ENCODE data around the gene HOPX. TPM values are rescaled to one million over a fixed set of nuclear protein-coding genes. Genes with fewer than 3 reads are reported as not detected.

HOPX gene
- total and polyA plus RNA-seq, 2 experiments from 2014 or later, result not detected

DNA sequence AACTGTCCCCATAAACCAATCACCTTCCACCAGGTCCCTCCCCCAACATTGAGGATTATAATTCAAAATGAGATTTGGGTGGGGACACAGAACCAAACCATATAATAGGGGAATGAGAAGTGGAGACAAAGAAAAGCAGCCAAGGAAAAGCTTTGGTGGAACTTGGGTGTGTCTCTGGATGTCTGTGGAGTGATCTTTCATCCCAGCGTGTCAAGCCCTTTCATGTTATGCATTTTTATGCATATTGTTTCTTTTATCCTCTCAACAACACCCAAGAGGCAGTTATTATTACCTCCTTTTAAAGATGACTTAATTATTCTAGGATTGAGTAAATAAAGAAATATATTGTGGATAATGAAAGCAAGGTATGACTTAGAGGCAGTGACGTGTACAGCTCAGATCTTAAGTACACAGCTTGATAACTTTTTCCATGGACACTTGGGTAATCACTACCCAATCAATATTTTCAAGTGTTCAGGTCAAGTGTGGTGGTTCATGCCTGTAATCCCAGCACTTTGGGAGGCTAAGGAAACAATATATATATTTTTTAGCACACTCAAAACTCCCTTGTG, 42.6 kb upstream of the HOPX start:
- Histone ChIP-seq H3K27me3 (ENCODE audit: insufficient read depth) (no peaks in the 10 kb centered on the region), H3K4me2 (no peak overlapping the region), H3K36me3 (ENCODE audit: insufficient read depth) (no peaks in the 10 kb centered on the region), H3K79me2 (replicated peaks; ENCODE audit: insufficient read depth) (no peaks in the 10 kb centered on the region), H3F3A (replicated peaks; ENCODE audit: low read depth) (no peaks in the 10 kb centered on the region), H3K4me3 (no peak overlapping the region), H3K4me1 (ENCODE audit: insufficient read depth) (no peaks in the 10 kb centered on the region), H3K9me2 (ENCODE audit: insufficient read depth) (no peaks in the 10 kb centered on the region), H4K20me1 (replicated peaks; ENCODE audit: insufficient read depth) (no peaks in the 10 kb centered on the region), H2AFZ (no peak overlapping the region; the same call in 1 of the 2 replicates), H3K27ac (ENCODE audit: low read depth) (no peak overlapping the region)
- TF ChIP-seq JUNB (IDR thresholded peaks at IDR 0.05; ENCODE audit: unreplicated experiment) (no peak), POLR2AphosphoS5 (IDR thresholded peaks at IDR 0.05; ENCODE audit: low read depth) (no peak), STAT1 (IDR thresholded peaks at IDR 0.05; ENCODE audit: unreplicated experiment) (no peak)
- no peak for ATAC-seq
- Mint-ChIP-seq H3K4me3 (no peak overlapping the region), H3K4me1 (peaks cover 5% of the 10 kb centered on the region; the same call in 2 of the 3 replicates), H3K27ac (no peak overlapping the region), H3K9me3 (no peaks in the 10 kb centered on the region), H3K36me3 (ENCODE audit: low read depth) (no peaks in the 10 kb centered on the region), H3K27me3 (ENCODE audit: insufficient read depth, low read depth, poor library complexity) (peaks cover 4% of the 10 kb centered on the region)
- DNase-seq (ENCODE audit: low spot score), result no peak

DNA sequence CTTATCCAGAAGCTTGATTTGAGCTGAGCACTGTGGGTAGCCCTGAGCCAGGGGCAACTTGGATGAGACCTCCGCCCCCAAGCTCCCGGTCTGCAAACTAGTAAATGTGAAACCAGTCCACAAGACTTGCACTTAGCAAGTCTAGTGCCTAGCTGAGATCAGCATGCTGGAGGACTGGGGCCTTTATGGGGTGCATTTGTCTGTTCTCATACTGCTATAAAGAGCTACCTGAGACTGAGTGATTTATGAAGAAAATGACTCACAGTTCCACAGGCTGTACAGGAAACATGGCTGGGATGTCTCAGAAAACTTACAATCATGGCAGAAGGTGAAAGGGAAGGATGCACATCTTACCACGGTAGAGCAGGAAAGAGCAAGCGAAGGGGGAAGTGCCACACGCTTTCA, 42.1 kb upstream of the HOPX start:
- DNase-seq (ENCODE audit: low spot score) (no peak), ATAC-seq (no peak)
- H3K4me2 ChIP-seq, result no peak overlapping the region
- H3K36me3 ChIP-seq (ENCODE audit: insufficient read depth), result no peaks in the 10 kb centered on the region
- no peak overlapping the region for H3K27ac ChIP-seq (ENCODE audit: low read depth)
- H3K9me3 Mint-ChIP-seq, result no peaks in the 10 kb centered on the region
- H3K4me1 ChIP-seq (ENCODE audit: insufficient read depth), result no peaks in the 10 kb centered on the region
- no peaks in the 10 kb centered on the region for H4K20me1 ChIP-seq (replicated peaks; ENCODE audit: insufficient read depth)
- no peaks in the 10 kb centered on the region for H3K79me2 ChIP-seq (replicated peaks; ENCODE audit: insufficient read depth)
- H3F3A ChIP-seq (replicated peaks; ENCODE audit: low read depth), result no peaks in the 10 kb centered on the region
- H3K4me3 Mint-ChIP-seq, result no peak overlapping the region
- H3K36me3 Mint-ChIP-seq (ENCODE audit: low read depth), result no peaks in the 10 kb centered on the region
- peaks cover 5% of the 10 kb centered on the region; the same call in 2 of the 3 replicates for H3K4me1 Mint-ChIP-seq
- peaks cover 4% of the 10 kb centered on the region for H3K27me3 Mint-ChIP-seq (ENCODE audit: insufficient read depth, low read depth, poor library complexity)
- no peaks in the 10 kb centered on the region for H3K9me2 ChIP-seq (ENCODE audit: insufficient read depth)
- no peak overlapping the region; the same call in 1 of the 2 replicates for H2AFZ ChIP-seq
- H3K27ac Mint-ChIP-seq, result no peak overlapping the region
- H3K27me3 ChIP-seq (ENCODE audit: insufficient read depth), result no peaks in the 10 kb centered on the region
- H3K4me3 ChIP-seq, result no peak overlapping the region
- TF ChIP-seq POLR2AphosphoS5 (IDR thresholded peaks at IDR 0.05; ENCODE audit: low read depth) (no peak), CTCF (conservative IDR thresholded peaks at IDR 0.05; ENCODE audit: low read depth in 2 of 2) (no peak), NANOG (IDR thresholded peaks at IDR 0.05; ENCODE audit: borderline replicate concordance) (no peak), CREB1 (CRISPR knock-in tag; IDR thresholded peaks at IDR 0.05; ENCODE audit: low read depth) (no peak), STAT1 (IDR thresholded peaks at IDR 0.05; ENCODE audit: unreplicated experiment) (no peak), EZH2 (IDR thresholded peaks at IDR 0.05; ENCODE audit: low read depth, unreplicated experiment) (no peak), EZH2phosphoT487 (IDR thresholded peaks at IDR 0.05; ENCODE audit: unreplicated experiment) (no peak), ZNF114 (CRISPR knock-in tag; IDR thresholded peaks at IDR 0.05) (no peak), JUNB (IDR thresholded peaks at IDR 0.05; ENCODE audit: unreplicated experiment) (no peak), ZNF331 (CRISPR knock-in tag; IDR thresholded peaks at IDR 0.05; ENCODE audit: low read depth) (no peak), ETS1 (IDR thresholded peaks at IDR 0.05) (no peak)
- TF ChIP-seq, protein P1, sequence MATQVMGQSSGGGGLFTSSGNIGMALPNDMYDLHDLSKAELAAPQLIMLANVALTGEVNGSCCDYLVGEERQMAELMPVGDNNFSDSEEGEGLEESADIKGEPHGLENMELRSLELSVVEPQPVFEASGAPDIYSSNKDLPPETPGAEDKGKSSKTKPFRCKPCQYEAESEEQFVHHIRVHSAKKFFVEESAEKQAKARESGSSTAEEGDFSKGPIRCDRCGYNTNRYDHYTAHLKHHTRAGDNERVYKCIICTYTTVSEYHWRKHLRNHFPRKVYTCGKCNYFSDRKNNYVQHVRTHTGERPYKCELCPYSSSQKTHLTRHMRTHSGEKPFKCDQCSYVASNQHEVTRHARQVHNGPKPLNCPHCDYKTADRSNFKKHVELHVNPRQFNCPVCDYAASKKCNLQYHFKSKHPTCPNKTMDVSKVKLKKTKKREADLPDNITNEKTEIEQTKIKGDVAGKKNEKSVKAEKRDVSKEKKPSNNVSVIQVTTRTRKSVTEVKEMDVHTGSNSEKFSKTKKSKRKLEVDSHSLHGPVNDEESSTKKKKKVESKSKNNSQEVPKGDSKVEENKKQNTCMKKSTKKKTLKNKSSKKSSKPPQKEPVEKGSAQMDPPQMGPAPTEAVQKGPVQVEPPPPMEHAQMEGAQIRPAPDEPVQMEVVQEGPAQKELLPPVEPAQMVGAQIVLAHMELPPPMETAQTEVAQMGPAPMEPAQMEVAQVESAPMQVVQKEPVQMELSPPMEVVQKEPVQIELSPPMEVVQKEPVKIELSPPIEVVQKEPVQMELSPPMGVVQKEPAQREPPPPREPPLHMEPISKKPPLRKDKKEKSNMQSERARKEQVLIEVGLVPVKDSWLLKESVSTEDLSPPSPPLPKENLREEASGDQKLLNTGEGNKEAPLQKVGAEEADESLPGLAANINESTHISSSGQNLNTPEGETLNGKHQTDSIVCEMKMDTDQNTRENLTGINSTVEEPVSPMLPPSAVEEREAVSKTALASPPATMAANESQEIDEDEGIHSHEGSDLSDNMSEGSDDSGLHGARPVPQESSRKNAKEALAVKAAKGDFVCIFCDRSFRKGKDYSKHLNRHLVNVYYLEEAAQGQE (IDR thresholded peaks at IDR 0.05; ENCODE audit: unreplicated experiment), result no peak
